Cerebellar nuclear complex (tissue), 1 donor: ENCODE results near the gene DPEP2.
"Not testable (repeated sequence)": the region's sequence is repeated elsewhere in the genome, so short reads cannot be mapped to it uniquely, and the experiment has no call there.

ENCODE experiments used
- DNase-seq, 2 experiments: peaks; one replicate each; lab custom pipeline; 2025; lab: John Stamatoyannopoulos, UW

DPEP2 gene

DNA sequence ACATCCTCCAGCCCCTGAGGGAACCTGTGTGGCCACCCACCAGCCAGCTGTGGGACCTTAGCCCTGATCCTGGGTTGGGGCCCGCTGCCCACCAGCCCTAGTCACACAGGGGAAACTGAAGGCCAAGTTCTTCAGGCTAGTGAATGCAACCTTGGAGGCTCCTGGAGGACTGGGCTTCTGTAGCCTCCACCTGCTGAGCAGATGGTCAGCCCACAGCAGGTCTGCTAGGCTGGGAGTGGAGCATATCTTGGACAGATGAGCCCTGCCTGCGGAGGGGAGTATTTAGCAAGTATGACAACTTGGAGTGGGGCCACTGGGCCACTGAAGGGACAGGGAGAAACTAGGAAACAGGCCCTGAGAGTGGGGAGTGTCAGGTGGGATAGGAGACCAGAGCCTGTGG, 23.1 kb downstream of the DPEP2 start:
- DNase-seq: no peak

DNA sequence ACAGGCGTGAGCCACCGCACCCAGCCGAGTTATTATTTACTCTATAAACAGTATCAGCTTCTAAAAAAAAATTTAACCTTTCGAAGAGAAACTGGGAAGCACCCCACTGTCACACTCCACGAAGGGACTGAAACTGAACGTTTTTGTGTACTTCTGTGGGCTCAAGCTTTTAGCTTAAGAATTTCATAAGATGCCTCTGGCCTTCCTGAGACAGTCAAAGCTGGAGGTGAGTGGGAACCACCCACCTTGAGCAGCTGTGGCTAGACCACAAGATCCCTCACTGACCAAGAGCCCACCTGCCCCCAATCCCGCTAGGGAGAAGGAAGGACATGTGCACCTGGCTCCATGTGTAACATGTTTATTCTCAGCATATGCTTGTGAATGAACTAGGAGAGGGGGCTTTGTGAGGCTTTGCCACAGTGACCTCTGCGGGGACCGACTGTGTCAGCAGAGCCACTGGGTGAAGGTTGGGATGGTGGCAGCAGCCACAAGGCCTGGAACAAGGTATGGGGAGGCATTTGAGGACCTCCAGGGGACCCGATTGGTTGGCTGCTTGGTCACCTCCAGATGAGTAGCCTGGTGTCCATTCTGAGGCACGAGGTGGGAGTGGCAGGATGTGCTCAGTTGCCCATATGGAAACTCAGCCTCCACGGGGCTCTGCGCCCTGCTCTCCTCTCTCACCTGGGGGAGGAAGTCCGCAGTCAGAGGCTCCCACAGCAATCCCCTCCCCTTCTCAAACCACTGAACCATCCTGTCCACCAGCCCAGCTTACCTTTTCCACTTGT, 23.8 kb downstream of the DPEP2 start:
- no peak for DNase-seq

DNA sequence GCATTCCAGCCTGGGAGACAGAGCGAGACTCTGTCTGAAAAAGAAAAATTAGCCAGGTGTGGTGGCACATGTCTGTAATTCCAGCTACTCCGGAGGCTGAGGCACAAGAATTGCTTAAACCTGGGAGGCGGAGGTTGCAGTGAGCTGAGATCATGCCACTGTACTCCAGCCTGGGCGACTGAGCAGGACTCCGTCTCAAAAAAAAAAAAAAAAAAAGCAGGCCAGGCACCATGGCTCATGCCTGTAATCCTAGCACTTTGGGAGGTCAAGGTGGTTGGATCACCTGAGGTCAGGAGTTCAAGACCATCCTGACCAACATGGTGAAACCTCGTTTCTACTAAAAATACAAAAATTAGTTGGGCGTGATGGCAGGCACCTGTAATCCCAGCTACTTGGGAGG, 27.0 kb downstream of the DPEP2 start:
- not testable (repeated sequence) for DNase-seq

DNA sequence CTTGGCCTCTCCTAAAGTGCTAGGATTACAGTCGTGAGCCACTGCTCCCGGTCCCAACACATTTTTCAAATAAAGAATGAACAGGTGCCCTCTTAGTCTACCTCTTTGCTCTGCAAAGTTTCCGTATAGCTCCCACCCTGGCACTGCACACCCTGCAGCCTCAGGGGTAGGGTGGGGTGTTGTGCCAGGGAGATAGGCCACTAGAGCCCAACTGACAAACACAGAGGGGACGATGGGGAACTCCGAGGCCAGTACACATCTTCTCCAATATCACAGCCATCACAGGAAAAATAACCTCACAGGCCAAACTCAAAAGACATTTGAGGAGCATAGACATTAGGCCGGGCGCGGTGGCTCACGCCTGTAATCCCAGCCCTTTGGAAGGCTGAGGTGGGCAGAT, 28.2 kb downstream of the DPEP2 start:
- no peak for DNase-seq

DNA sequence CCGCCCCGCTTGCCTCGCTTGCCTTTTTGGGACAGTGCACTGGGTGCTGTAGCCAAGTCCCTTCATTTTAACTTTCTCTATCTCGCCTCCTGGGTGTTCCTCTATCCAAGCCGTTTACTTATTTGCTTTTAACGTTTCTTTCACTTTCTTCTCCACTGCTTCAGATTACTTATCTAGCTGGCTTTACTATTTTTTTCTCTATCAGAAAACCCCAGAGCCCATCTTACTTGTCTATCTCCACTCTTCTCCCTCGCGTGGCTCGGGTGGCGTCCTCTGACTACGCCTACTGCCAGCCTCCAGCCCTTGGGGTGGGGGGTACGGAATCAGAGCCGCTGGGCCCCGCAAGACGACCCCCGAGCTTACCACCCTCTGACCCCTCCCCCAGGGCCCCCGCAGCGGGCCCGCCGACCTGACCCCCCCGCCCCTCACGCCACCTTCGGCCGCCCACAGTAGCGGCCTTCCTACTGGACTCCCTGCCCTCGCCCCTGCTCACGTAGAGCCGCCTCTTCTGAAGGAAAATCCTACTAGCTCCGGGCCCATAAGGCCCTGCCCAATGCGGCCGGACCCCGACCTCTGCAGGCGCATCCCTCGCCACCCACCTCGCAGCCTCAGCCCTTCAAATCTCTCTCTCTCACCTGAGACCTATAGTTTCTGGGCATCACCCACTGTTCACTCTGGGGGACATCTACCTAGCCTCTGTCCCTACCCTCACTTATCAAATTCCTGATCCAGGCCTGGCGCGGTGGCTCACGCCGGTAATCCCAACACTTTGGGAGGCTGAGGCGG, 29.8 kb downstream of the DPEP2 start:
- no peak for DNase-seq

DNA sequence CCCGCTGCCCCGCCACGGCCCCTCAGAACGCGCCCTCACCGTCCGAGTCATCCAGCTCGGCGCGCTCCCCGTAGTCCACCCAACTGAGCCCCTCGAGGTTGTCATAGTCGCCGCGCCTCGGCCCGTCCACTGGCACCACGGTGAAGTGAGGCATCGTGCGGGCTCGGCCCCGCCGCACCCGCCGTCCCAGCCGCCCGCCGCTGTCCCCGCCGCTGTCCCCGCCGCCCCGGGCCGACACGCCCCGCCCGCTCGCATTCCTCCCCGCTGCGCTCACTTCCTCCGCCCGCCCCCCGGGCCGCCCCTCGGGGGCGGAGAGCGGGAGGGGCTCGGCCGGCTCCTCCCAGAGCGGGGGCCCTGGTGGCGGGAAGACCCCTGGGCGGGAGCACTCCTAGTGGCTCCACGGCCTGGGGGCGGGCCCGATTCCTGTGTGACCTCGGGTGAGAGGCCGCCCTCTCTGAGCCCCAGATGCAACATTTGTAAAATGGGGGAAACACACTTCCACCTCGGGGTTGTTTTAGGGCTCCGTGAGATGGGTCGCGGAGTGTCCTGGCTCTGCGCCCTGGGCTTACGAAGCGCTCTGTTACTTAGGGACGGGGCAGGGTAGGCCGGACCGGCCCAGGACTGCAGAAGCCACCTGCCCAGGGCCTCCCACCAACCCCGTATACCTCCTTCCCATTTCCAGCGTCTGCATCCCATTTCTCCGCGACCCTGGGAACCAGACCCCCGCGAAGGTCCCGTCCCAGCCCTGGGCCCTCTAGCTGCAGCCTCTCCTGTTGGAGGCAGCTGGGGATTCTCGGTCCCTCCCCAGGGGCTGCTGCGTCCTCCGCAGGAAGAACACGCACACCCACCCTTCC, 30.7 kb downstream of the DPEP2 start, which contains the start of gene SLC12A4:
Gene SLC12A4 (minus strand): TSS at position 238 of the 854 bp plus-strand sequence. CDS start 84 bp downstream, at position 154.
- DNase-seq: no peak

DNA sequence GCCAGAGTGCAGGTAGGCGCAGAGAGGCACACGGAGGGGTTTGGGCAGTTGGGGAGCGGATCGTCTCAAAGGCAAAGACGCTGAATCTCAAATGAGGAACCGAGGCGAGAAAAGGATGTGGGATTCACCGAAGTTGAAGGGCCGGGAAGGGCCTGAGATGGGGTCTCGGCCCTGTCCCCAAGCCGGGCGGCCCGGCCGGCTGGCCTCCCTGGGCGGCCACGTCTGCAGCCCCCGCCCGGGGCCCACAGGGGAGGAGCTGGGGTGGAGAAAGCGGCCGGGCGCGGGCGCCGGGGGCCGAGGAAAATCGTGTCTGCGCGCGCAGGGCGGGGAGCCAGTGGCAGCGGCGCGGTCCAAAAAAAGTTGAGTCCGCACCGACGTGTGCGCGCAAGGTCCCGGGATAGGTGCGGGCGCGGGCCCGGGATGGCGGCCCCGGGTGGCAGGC, 31.3 kb downstream of the DPEP2 start:
- DNase-seq: no peak

DNA sequence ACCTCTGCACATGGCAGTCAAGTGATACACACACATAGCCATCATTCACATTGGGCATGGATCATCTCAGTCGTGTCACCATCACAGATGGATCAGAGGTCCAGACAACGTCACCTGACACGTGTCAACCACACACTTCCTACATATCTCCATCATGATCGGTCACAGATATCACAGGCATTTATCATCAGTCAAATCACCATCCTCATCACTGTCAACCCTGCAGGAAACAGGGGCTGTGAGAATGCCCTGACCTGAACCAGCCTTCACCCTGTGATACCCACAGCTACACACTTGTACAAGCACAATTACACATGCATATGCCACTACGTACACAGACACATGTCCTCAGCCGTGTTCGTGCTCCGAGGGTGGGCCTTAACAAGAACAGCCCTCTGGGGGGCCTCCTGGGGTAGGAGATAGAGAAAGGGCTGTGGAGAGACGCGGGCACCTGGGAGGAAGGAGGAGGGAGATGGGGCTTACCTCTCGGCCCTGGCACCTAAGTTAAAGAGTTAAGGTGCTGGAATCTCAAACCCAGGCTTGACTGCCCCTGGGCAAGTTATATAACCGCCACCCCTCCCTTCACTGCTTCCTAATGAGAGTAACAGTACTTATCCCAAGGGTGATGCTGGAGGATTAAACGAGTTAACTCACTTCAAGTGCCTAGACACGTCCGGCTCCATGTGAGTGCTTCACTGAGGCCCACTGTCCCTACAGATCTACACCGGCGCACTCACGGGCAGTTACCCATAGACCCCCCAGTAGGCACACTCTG, 31.9 kb downstream of the DPEP2 start:
- DNase-seq: no peak

DNA sequence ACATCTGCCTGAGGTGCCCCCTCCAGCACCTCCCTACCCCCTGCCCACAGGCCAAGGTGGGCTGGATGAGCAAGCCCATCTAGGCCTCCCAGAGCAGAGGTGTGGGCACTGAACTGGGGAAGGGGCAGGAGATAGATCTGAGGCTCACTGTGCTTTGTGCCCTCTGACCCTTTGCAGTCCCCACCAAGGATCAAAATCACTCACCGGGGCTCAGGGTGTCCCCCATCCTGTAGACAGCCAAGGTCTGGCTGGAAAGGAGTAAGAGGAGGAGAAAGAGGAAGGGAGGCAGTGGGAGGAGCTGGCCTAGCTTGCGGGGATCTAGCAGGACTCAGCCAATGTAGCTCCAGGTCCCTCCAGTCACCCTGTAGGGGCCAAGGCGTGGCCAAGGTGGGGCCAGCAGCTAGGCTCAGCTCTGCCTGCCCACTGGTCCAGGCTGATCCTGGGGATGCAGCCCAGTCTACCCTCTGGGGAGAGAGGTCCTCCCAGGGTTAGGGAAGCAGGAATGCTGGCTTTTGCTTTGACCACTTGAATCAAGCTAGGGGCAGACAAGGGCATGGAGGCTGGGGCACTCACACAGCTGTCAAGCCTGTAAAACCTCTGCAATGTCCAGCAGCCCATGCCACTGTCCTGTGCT, 32.6 kb downstream of the DPEP2 start:
- no peak for DNase-seq

DNA sequence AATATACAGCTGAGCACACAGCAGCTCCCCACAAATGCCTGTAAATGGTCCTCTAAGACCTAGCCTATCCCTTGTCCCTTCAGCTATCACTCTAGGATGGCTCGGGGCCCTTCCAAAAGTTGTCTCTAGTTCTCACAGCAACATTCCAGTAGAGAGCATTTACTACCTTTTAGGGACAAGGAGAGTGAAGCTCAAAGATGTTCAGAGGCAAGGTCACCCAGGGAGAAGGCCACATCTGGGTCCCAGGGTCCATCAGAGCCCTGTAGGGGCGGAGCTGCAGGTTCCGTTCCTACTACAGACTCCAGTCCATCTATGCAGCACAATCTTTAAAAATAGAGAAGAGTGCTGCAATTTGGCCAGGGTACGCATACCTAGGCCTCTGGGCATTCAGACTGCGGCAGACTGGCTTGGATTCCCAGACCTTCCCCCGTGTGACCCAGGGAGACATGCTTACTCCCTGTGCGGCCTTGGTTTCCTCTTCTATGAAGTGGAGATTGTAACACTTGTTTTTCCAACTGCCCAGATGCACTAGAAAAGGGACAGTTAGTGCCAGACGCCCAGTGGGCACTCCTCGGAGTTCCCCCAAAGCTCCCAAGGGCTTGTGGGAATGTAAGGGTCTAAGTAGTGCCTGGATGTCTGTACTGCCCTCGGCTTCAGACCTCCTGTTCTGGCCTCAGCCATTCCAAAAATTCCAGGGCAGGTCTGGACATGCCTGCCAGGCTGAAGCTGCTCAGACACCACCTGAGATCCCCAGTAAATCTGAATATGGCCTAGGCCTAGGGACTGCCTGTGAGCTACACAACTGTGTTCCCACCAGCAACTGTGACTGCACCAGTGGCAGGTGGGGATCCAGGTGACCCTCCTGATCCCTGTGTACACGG, 33.4 kb downstream of the DPEP2 start:
- no peak for DNase-seq

DNA sequence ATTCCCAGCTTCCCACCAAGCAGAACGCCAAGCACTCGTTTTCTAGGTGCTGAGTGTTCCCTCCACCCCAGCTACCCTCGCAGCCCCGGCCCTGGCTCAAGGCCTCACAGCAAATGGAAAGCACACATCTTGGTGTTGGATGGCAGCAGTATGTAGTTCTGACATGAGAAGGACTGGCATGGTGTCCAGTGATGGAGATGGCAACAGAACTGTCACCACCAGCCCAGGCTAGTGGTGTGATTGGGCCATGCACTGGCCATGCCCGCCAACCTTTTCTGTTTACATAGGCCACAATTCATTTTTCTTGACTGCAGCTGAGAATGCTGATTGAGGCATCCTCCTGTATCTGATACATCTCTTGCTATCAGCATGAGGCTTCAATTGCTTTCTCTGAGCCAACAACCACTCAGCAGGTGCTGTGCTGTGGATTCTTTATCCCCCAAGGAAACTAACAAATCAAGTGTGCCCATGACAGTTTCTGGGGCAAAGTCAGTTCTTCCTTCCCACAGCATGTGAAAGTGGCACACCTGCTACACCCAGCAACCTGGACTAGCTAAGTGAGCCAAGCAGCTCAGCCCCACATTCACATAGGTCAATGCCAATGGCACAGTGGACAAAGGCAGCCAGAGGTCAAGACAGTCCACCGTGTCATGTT, 34.7 kb downstream of the DPEP2 start:
- DNase-seq: no peak

DNA sequence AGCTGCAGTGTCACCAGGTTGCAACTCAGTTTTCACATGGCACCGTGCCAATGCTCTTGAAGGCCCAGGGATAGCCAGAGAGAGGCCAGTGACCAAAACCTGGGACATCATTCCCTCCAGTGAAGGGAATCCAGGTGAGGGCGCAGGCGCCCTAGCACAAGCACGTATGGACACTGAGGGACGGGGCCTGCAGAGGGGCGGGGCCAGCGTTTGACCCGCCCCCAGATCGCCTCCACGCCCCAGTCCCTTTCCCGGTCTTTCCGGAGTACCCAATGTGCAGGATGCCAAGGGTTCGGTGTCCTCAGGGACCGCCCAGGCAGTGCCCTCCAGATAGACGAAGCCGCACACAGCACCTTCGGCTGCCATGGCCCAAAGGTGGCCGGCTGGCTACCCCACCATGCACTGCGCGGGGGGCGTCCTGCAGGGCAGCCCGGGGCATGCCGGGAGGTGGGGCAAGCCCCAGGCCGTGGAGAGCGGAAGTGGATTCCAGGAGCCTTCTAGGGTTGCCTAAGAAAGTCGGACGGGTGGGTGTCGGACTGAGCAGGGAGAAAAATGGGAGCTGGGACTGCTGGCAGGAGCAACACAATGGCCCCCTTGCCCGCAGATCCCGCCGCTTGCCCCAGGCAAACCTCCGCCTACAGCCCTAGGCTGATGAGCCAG, 35.5 kb downstream of the DPEP2 start:
- no peak for DNase-seq

DNA sequence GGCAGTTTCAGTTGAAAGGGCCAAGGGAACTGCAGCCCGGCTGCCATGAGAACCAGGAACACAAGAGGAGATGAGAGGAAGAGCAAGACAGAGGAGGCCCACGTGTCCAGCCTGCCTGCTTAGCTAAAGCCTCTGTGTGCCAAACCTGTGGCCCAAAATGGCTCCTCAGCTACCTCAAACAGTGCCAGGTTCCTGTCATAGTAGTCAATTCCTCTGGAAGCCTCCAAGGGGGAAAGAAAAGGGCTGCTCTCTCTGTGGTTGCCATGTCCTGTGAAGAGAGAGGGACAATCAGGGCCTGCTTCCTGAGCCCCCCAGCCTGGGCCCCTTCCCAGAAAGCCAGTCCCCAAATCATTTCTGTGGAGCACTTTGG, 36.0 kb downstream of the DPEP2 start:
- no peak for DNase-seq

DNA sequence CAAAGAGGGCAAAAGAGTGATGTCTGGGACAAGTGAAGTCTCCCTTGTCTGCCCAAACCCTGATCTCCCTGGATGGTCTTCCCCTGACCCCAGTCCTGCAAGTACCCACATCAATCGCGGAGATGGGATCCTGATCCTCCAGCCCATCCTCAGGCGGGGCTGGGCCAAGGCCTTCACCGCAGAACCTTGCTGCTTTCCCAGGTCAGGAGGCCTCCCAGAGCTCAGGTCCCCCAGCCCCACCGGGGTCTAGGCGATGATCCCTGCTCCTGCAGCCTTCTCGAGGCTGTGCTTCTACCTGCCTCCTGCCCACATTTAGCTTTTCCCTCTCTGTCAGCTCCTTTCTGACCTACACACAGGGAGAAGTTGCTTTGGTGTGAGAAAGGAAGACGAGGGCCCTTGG, 37.1 kb downstream of the DPEP2 start:
- no peak for DNase-seq

DNA sequence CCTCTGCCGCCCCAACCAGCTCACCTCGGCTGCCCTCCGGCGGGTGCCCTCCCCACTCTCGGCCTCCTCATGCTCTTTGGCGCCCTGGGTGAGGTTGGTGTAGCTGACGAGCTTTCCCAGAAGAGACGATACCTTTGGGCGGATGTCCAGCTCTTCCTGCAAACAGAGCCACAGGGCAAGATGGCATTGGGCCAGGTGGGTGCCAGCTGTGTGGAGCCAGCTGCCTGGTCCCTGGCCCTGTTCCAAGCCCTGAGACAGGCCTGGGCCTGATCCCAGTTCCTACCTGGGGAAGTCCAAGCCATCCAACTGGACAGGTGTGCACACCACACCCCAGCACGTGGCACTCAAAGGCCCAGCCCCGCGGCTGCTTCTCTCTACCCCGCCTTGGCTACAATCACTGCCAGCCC, 37.7 kb downstream of the DPEP2 start:
- no peak for DNase-seq

DNA sequence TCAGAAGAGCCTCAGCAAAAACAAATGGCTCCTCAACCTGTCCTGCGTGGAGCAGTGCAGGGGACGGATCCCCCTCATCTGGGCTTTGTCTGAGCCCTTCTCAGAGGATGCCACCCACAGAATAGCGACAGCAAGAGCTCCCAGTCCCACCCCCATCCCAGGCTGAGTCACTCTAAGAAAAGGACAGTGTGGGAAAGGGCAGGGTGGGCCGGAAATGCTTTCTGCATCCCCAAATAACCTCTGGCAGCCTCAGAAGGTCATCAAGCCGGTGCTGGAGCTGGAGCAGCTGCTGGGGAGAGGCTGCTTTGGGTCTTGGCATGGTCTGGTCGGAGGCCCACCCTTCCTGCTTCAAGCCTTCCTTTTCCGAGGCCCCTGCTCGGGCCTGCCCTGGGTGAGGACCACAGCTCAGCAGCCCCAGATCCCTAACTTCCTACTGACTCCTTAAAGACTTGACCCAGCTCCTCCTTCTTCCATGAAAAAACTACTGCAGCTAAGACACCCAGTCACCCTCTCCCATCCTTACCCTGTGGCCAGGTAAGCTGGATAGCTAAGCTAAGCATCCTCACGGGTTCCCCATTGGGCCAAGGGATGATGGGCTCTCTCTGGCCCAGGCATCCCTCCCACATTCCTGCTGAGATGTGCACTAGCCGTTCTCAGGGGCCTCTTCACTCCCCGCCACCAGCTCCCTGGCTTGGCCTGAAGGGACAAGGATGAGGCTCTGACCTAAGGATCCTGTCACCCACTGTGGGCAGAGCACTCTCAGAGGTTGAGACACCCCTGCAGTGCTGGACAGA, 39.6 kb downstream of the DPEP2 start:
- DNase-seq: no peak

DNA sequence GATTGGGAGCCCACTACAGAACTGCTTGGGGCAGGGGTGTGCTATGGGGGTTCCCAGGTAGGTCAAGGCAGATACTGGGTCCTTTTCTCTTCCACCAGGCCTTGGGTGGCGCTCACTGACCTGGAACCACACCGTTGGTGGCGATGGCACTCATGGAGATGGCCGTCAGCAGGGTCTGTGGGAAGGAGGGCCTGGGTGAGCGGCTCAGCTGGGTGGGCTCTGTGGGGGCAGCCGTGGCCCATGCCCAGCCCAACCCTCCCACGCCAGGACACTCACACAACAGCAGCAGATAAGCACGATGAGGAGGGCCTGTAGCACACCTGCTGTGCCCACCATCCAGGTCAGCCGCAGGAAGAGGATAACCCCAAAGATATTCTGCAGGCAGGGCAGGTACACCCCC, 41.7 kb downstream of the DPEP2 start:
- no peak for DNase-seq
